GM12865 (cell line): Measurements from ENCODE around the gene TMEM164.

Experiments
- DNase-seq: peaks from one replicate; pipeline ENCODE4 v3.0.0; 2010; ENCODE audit warnings: low read depth
- H3K4me3 ChIP-seq: 2 replicates; pipeline ENCODE4 v1.5.1; 2011; ENCODE audit warnings: mild to moderate bottlenecking, low read depth, low read length, control low read depth
- TF ChIP-seq, protein P1 (sequence below): IDR thresholded peaks from 2 replicates; pipeline ENCODE4 v1.5.1; 2011; ENCODE audit warnings: low read length, control low read depth, low read depth, inconsistent platforms; ENCODE audit not compliant: insufficient read depth; ENCODE audit errors: missing control alignments

TMEM164 gene

GRCh38 chrX:110013968-110014367, 11.1 kb downstream of the TMEM164 start:
- no peak for DNase-seq
- no peak overlapping the region for H3K4me3 ChIP-seq
- TF ChIP-seq, protein P1, sequence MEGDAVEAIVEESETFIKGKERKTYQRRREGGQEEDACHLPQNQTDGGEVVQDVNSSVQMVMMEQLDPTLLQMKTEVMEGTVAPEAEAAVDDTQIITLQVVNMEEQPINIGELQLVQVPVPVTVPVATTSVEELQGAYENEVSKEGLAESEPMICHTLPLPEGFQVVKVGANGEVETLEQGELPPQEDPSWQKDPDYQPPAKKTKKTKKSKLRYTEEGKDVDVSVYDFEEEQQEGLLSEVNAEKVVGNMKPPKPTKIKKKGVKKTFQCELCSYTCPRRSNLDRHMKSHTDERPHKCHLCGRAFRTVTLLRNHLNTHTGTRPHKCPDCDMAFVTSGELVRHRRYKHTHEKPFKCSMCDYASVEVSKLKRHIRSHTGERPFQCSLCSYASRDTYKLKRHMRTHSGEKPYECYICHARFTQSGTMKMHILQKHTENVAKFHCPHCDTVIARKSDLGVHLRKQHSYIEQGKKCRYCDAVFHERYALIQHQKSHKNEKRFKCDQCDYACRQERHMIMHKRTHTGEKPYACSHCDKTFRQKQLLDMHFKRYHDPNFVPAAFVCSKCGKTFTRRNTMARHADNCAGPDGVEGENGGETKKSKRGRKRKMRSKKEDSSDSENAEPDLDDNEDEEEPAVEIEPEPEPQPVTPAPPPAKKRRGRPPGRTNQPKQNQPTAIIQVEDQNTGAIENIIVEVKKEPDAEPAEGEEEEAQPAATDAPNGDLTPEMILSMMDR, result no peak

DNA sequence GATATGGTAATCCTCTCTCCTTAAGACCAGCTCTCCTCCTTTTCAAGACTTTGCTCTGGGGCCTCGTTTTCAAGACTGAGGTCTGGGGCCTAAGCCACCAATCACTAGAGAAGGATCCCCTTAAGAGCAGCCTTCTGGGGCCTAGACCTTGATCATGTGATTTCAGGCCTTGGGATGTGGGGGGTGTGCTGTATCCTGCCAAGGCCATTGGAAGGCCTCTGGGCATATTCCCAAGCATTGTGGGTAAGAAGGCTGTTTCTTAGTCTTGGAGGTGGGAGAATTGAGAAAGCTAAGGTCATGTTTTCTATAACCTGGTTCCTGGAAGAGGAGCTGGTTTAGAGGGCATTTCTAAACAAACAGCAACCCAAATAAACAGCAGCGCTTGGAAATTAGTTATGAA, 12.1 kb downstream of the TMEM164 start:
- TF ChIP-seq, protein P1, result no peak
- DNase-seq, result no peak
- H3K4me3 ChIP-seq, result no peak overlapping the region

DNA sequence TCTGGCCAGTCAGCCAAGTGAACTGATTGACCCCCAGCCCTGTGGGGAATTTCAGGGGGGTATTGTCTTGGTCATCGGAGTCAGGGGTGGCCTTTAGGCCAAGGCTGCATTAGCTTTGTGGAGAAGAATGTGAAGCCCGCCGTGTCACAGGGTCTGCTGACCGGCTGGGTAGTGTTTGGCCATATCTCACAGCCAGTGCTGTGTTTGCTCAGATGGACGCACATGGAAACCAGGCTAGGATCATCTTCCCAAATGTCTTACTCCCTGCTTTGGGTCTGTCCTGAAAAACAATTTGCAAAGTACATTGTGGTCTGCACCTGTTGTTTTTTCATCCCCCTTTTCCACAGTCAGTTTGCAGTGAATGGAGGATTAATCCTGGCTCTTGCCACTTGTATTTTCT, 13.0 kb downstream of the TMEM164 start:
- H3K4me3 ChIP-seq, result no peak overlapping the region
- no peak for DNase-seq
- TF ChIP-seq, protein P1, result no peak

DNA sequence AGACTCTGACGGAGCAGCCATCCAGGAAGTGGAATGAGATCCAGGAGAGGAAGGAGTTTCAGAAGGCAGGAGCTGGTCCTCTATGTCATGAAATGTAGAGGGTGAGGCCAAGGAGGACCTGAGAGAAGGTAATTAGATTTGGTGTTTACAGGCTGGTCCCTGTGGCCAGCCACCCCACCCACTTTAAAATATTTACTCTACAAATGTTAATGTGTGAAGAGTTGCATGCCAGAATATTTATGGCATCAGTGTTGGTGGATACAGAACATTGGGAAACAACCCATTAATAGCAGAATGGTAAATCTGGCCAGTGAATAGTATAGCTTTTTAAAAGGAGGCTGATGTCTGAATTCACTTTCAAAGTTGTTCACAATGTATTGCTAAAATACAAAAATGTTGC, 17.6 kb downstream of the TMEM164 start:
- no peak overlapping the region for H3K4me3 ChIP-seq
- DNase-seq, result no peak
- TF ChIP-seq, protein P1, result no peak

DNA sequence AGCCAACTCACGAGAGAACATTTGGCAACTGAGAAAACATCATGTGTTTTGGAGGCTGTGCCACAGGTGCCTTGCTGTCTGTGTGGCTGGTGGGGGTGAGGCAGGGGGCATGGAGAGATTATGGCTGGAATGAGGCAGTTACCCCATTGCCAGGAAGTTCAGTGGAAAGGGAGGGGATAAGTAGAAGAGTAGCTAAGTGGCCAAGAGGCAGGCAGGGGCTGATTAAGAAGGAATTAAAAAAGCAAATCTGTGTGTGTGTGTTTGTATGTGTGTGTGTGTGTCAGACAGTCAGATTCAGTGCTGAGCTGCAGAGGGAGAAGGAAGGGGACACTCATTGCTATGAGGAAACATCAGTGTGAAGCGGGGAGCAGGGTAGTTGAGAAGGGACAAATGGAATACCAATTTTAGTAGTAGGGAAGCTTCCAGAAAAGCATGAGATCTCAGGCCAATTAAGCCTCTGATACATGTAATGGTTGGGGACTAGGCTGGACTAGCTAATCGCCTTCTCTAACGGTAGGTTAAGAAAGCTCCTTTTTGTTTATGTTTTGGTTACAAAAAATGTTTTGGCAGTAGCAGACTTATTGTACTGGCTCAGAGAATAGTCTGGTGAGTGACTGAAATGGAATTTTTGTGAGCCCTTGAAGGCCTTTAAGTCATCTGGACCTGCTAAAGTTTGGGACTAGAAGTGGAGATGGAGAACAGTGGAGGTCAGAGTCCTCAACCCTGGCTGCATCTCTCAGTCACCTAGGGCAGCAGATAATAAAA, 18.5 kb downstream of the TMEM164 start:
- TF ChIP-seq, protein P1, result no peak
- H3K4me3 ChIP-seq, result no peak overlapping the region
- DNase-seq, result no peak

- TF ChIP-seq, protein P1, result no peak
- H3K4me3 ChIP-seq, result no peak overlapping the region
- no peak for DNase-seq
These were observed 19.9 kb downstream of the TMEM164 start for GRCh38 chrX:110022599-110023448.
